ENCODE data around the gene RAB40A.
"Not testable (repeated sequence)": the region's sequence is repeated elsewhere in the genome, so short reads cannot be mapped to it uniquely, and the experiment has no call there.

Gene RAB40A

GRCh38 chrX:103467887-103468286 lies 51.4 kb downstream of the RAB40A start:
- DNase-seq (ENCODE audit: extremely low spot score, insufficient read length, low read depth) (no peak), FAIRE-seq (no peak)

DNA sequence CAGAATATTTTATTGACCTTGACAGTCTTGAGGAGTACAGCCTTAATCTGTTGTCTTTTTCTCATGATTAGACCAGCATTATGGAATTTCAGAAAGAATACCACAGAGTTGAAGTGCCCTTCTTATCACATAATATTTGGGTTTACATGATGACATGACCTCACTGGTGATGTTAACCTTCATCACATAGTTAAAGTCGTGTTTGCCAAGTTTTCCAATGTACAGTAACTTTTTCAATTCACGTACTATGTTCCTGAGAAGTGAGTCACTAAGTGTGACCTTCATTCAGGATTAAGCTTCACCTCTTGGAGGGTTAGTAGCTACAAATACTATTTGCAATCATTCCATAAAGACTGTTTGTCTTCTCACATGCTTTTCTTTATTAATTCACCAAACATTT lies 52.1 kb downstream of the RAB40A start:
- DNase-seq (ENCODE audit: extremely low spot score, insufficient read length, low read depth) (no peak), FAIRE-seq (no peak)

DNA sequence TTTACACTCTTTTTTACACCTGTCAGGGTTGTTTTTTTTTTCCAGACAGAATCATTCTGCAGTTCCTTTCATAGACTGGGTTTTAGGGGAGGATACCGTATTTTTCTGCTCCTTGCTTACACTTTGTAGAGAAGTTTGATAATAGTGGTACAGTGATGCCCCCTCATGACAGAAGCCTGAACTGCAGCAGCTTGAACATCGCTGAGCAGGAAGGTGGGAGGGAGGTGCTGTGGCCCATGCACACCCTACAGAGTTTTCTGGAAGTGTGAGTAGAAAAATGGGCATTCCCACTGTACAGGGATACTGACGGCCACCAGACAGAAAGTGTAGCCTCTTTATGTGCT lies 54.5 kb downstream of the RAB40A start:
- peak; percentile 74 for FAIRE-seq

GRCh38 chrX:103464072-103464773 lies 55.1 kb downstream of the RAB40A start:
- FAIRE-seq = no peak
- no peak for DNase-seq (ENCODE audit: extremely low spot score, insufficient read length, low read depth)

More for the DNA sequence above, 54.5 kb downstream of the RAB40A start:
- no peak for DNase-seq (ENCODE audit: extremely low spot score, insufficient read length, low read depth)

DNA sequence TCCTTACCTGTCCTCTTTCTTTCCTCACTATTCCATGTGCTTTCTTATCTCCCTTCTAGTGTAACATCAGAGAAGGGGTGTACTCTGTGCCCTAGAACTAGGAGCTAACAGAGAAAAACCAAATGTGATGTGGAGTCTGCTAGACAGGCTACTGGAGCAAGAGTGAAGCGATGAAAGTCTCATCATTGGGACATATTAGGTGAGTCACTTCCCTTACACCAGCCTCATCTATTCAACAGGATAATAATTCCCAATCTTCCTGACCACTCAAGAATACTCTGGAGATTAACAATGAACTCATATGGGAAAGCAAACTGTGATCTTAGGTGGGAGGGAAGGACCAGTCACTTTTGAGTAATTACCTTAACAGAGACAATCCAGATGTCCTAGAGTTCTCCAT lies 58.1 kb downstream of the RAB40A start:
- FAIRE-seq = no peak

DNA sequence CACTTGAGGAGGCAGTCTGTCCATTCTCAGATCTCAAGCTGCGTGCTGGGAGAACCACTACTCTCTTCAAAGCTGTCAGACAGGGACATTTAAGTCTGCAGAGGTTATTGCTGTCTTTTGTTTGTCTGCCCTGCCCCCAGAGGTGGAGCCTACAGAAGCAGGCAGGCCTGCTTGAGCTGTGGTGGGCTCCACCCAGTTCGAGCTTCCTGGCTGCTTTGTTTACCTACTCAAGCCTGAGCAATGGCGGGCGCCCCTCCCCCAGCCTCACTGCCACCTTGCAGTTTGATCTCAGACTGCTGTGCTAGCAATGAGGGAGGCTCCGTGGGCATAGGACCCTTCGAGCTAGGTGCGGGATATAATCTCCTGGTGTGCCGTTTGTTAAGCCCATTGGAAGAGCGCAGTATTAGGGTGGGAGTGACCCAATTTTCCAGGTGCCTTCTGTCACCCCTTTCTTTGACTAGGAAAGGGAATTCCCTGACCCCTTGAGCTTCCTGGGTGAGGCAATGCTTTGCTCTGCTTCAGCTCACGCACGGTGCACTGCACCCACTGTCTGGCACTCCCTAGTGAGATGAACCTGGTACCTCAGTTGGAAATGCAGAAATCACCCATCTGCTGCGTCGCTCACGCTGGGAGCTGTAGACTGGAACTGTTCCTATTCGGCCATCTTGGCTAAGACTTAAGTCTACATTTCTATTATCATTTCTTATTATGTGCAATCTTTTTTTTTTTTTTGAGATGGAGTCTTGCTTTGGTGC lies 59.1 kb downstream of the RAB40A start:
- FAIRE-seq; DNase-seq (ENCODE audit: extremely low spot score, insufficient read length, low read depth): not testable (repeated sequence)

More for the DNA sequence above, 58.1 kb downstream of the RAB40A start:
- DNase-seq (ENCODE audit: extremely low spot score, insufficient read length, low read depth) = no peak

- FAIRE-seq (no peak), DNase-seq (ENCODE audit: extremely low spot score, insufficient read length, low read depth) (no peak)
Observed at GRCh38 chrX:103453655-103454054, 65.6 kb downstream of the RAB40A start.
